H9 (cell line): ENCODE results near the gene COL4A2. TPM values are rescaled to one million over a fixed set of nuclear protein-coding genes. Genes with fewer than 3 reads are reported as not detected.

Source experiments
- DNase-seq: peaks from one replicate; pipeline ENCODE4 v3.0.0-alpha.2; 2017
- H2AFZ ChIP-seq: one replicate; pipeline ENCODE4 v1.6.1; 2013; ENCODE audit warnings: mild to moderate bottlenecking, low read length, control low read depth, moderate library complexity
- H2AK5ac ChIP-seq: 2 replicates; pipeline ENCODE4 v1.6.1; 2013; ENCODE audit warnings: low read length, control low read depth, mixed read lengths; ENCODE audit not compliant: insufficient read length
- H2BK120ac ChIP-seq: one replicate; pipeline ENCODE4 v1.6.1; 2013; ENCODE audit warnings: low read depth, mild to moderate bottlenecking, low read length, control low read depth, inconsistent platforms; ENCODE audit not compliant: poor library complexity, severe bottlenecking
- H2BK12ac ChIP-seq: 2 replicates; pipeline ENCODE4 v1.6.1; 2013; ENCODE audit warnings: low read length, control low read depth, mixed read lengths, low read depth; ENCODE audit not compliant: insufficient read length
- H2BK15ac ChIP-seq: 2 replicates; pipeline ENCODE4 v1.6.1; 2013; ENCODE audit warnings: low read depth, low read length, control low read depth
- H2BK20ac ChIP-seq: one replicate; pipeline ENCODE4 v1.6.1; 2013; ENCODE audit warnings: low read depth, mild to moderate bottlenecking, low read length, control low read depth, inconsistent platforms; ENCODE audit not compliant: poor library complexity, severe bottlenecking
- H2BK5ac ChIP-seq: 2 replicates; pipeline ENCODE4 v1.6.1; 2013; ENCODE audit warnings: low read length, control low read depth, mixed read lengths; ENCODE audit not compliant: insufficient read length
- H3K14ac ChIP-seq: 2 replicates; pipeline ENCODE4 v1.6.1; 2013; ENCODE audit warnings: low read length, control low read depth; ENCODE audit not compliant: insufficient read depth
- H3K18ac ChIP-seq: 2 replicates; pipeline ENCODE4 v1.6.1; 2013; ENCODE audit warnings: low read depth, mild to moderate bottlenecking, mixed read lengths, low read length, control low read depth; ENCODE audit not compliant: insufficient read length
- H3K23ac ChIP-seq: 2 replicates; pipeline ENCODE4 v1.6.1; 2013; ENCODE audit warnings: low read length, control low read depth, mixed read lengths, low read depth; ENCODE audit not compliant: insufficient read length
- H3K23me2 ChIP-seq: 2 replicates; pipeline ENCODE4 v1.6.1; 2013; ENCODE audit warnings: low read depth, mild to moderate bottlenecking, mixed read lengths, low read length, control low read depth; ENCODE audit not compliant: insufficient read length, poor library complexity, severe bottlenecking
- H3K27ac ChIP-seq: 2 replicates; pipeline ENCODE4 v1.5.1; 2013; ENCODE audit warnings: low read length, control low read depth, mixed read lengths, low read depth; ENCODE audit not compliant: insufficient read length
- H3K27me3 ChIP-seq: 2 replicates; pipeline ENCODE4 v1.6.1; 2013; ENCODE audit warnings: low read length, control low read depth, inconsistent platforms; ENCODE audit not compliant: insufficient read depth
- H3K4ac ChIP-seq: 2 replicates; pipeline ENCODE4 v1.6.1; 2013; ENCODE audit warnings: low read depth, mild to moderate bottlenecking, control low read depth, inconsistent platforms, low read length, moderate library complexity
- H3K4me1 ChIP-seq: 2 replicates; pipeline ENCODE4 v1.6.1; 2013; ENCODE audit warnings: low read length, control low read depth, inconsistent platforms; ENCODE audit not compliant: insufficient read depth
- H3K4me2 ChIP-seq: 2 replicates; pipeline ENCODE4 v1.6.1; 2013; ENCODE audit warnings: low read length, control low read depth, mixed read lengths; ENCODE audit not compliant: insufficient read length, insufficient read depth
- H3K56ac ChIP-seq: 2 replicates; pipeline ENCODE4 v1.6.1; 2013; ENCODE audit warnings: low read depth, mild to moderate bottlenecking, mixed read lengths, low read length, control low read depth; ENCODE audit not compliant: insufficient read length
- H3K79me1 ChIP-seq: 2 replicates; pipeline ENCODE4 v1.6.1; 2013; ENCODE audit warnings: low read depth, mild to moderate bottlenecking, moderate library complexity, low read length, control low read depth, inconsistent platforms; ENCODE audit not compliant: insufficient read depth, poor library complexity, severe bottlenecking
- H3K79me2 ChIP-seq: 2 replicates; pipeline ENCODE4 v1.6.1; 2013; ENCODE audit warnings: low read length, control low read depth, inconsistent platforms; ENCODE audit not compliant: insufficient read depth
- H3K9ac ChIP-seq: 2 replicates; pipeline ENCODE4 v1.6.1; 2013; ENCODE audit warnings: low read length, control low read depth, mixed read lengths; ENCODE audit not compliant: insufficient read length; ENCODE audit errors: extremely low read depth
- H3K9me3 ChIP-seq: one replicate; pipeline ENCODE4 v1.6.1; 2013; ENCODE audit warnings: low read depth, low read length, inconsistent platforms; ENCODE audit not compliant: control insufficient read depth
- H3T11ph ChIP-seq: one replicate; pipeline ENCODE4 v1.6.1; 2013; ENCODE audit warnings: mild to moderate bottlenecking, low read length, control low read depth, inconsistent platforms
- H4K20me1 ChIP-seq: one replicate; pipeline ENCODE4 v1.6.1; 2013; ENCODE audit not compliant: control insufficient read depth, insufficient read length, insufficient read depth
- H4K5ac ChIP-seq: 2 replicates; pipeline ENCODE4 v1.6.1; 2013; ENCODE audit warnings: low read depth, mild to moderate bottlenecking, mixed read lengths, low read length, control low read depth; ENCODE audit not compliant: insufficient read length
- H4K8ac ChIP-seq: replicated peaks from 2 replicates; pipeline ENCODE4 v1.6.1; 2013; ENCODE audit warnings: low read length, control low read depth, mixed read lengths, low read depth; ENCODE audit not compliant: insufficient read length
- H4K91ac ChIP-seq: 2 replicates; pipeline ENCODE4 v1.6.1; 2013; ENCODE audit warnings: low read depth, mild to moderate bottlenecking, moderate library complexity, mixed read lengths, low read length, control low read depth; ENCODE audit not compliant: insufficient read length
- H3K27ac Mint-ChIP-seq, 3 experiments: 2 replicates in 2 of 3; 3 replicates in 1 of 3; pipeline ENCODE4 v1.8.0; 2020 to 2021; ENCODE audit warnings: mixed read lengths in 3 of 3, mild to moderate bottlenecking in 1 of 3, moderate library complexity in 1 of 3
- H3K27me3 Mint-ChIP-seq: 2 replicates; pipeline ENCODE4 v1.8.0; 2021; ENCODE audit warnings: low read depth, mild to moderate bottlenecking, moderate library complexity, mixed read lengths
- H3K36me3 Mint-ChIP-seq, 3 experiments: 2 replicates in 2 of 3; 3 replicates in 1 of 3; pipeline ENCODE4 v1.8.0; 2020 to 2021; ENCODE audit warnings: low read depth in 3 of 3, mixed read lengths in 3 of 3; ENCODE audit not compliant: insufficient read depth in 1 of 3
- H3K4me1 Mint-ChIP-seq, 2 experiments: 2 replicates each; pipeline ENCODE4 v1.8.0; 2020; ENCODE audit warnings: mixed read lengths in 2 of 2
- H3K4me3 Mint-ChIP-seq, 2 experiments: 2 replicates in 1 of 2; 3 replicates in 1 of 2; pipeline ENCODE4 v1.8.0; 2020 to 2021; ENCODE audit warnings: mild to moderate bottlenecking in 2 of 2, mixed read lengths in 2 of 2, moderate library complexity in 1 of 2
- H3K9me3 Mint-ChIP-seq, 2 experiments: 2 replicates in 1 of 2; 3 replicates in 1 of 2; pipeline ENCODE4 v1.8.0; 2020; ENCODE audit warnings: mild to moderate bottlenecking in 2 of 2, mixed read lengths in 2 of 2, moderate library complexity in 1 of 2
- CTCF ChIP-seq: fragments of 200-600 bp; sonication (generic); conservative IDR thresholded peaks from 3 replicates; pipeline ENCODE4 v1.8.0; 2021; ENCODE audit warnings: antibody characterized with exemption, mild to moderate bottlenecking
- WGBS: extraction: QIAGEN DNeasy Blood & Tissue Kit; methylation state at CpG from one replicate; pipeline ENCODE4 v1.1.7; 2013; ENCODE audit warnings: missing lambda C conversion rate, low lambda C conversion rate, mixed read lengths; ENCODE audit not compliant: insufficient read length; ENCODE audit errors: extremely low coverage; 5-methylcytosine and 5-hydroxymethylcytosine counted together
- total RNA-seq: library from RNA; stranded (reverse); gene quantifications from 2 replicates; pipeline ENCODE4 v1.2.1, GENCODE V29; 2021

COL4A2 gene
- total RNA-seq, 1 experiment from 2014 or later = 76.5 TPM

- Mint-ChIP-seq H3K27me3 (no peaks in the 10 kb centered on the region), H3K36me3 (peaks cover 13 to 20% (median 18%) of the 10 kb centered on the region in 3 experiments), H3K4me1 (peaks cover 20 to 24% of the 10 kb centered on the region in 2 experiments), H3K27ac (peak overlapping the region in 1 of 3 experiments; percentile 25; a peak in 2 of 7 replicates), H3K4me3 (no peak overlapping the region), H3K9me3 (peaks cover 0 to 4% of the 10 kb centered on the region in 2 experiments; a peak in 2 of 5 replicates)
- Histone ChIP-seq H4K20me1 (no peaks in the 10 kb centered on the region), H3K27ac (no peak overlapping the region), H3K27me3 (no peaks in the 10 kb centered on the region), H3K23ac (no peak overlapping the region), H3K14ac (no peak overlapping the region), H3K79me1 (no peaks in the 10 kb centered on the region), H3K9ac (no peak overlapping the region), H4K91ac (no peak overlapping the region), H2BK12ac (no peak overlapping the region), H3T11ph (no peak overlapping the region), H4K5ac (no peak overlapping the region), H2AK5ac (no peak overlapping the region), H3K9me3 (no peaks in the 10 kb centered on the region), H4K8ac (no peak overlapping the region), H3K18ac (no peak overlapping the region), H2BK20ac (no peak overlapping the region), H3K4me2 (no peak overlapping the region), H2BK120ac (no peak overlapping the region), H3K23me2 (no peaks in the 10 kb centered on the region), H3K56ac (no peak overlapping the region), H2AFZ (no peak overlapping the region), H3K4me1 (peaks cover 3% of the 10 kb centered on the region; the same call in 1 of the 2 replicates), H3K4ac (no peak overlapping the region), H2BK5ac (no peak overlapping the region), H2BK15ac (no peak overlapping the region), H3K79me2 (peaks cover 4% of the 10 kb centered on the region; the same call in 1 of the 2 replicates)
- WGBS = no CpG with 5 or more reads among the region's 4 CpGs
- DNase-seq = peak; percentile 29
- TF ChIP-seq CTCF = no peak
Measured at GRCh38 chr13:110319397-110319773, 12.3 kb downstream of the COL4A2 start.
